Measurements from ENCODE around the gene DIAPH1.

The DIAPH1 gene

DNA sequence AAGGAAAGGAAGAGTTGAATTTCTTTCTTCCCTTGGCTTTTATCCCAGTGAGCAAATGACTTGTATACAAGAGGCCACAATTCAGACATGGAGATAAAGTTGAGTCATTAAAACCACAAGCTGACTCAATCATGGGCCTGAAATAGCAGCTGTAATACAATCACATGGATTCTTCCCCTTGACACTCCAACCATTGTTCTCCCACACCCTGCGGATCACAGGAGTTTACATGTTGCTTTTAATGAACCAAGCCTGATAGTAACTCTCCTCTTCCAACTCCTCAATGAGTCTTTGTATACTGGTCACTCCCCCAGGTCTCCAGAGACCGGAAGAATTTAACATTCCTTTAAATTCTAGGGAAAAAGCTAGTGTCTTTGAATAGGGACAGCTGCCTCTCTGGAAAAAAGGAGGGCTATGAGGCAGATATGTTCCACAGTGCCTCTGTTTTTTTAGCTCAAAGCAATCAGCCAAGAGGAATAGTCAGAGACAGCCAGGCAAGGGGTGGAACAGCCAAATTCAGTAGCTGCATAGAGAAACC is 97.5 kb downstream of the DIAPH1 start:
- TF ChIP-seq CTCF (IDR thresholded peaks at IDR 0.05; ENCODE audit: borderline replicate concordance, control extremely low read depth, extremely low read depth, insufficient read depth, missing control alignments): no peak
- in situ Hi-C loops (cut with MboI; ENCODE audit: low sequenced_read_pairs, unreplicated experiment): no loop called here
- DNase-seq (ENCODE audit: low spot score): no peak

DNA sequence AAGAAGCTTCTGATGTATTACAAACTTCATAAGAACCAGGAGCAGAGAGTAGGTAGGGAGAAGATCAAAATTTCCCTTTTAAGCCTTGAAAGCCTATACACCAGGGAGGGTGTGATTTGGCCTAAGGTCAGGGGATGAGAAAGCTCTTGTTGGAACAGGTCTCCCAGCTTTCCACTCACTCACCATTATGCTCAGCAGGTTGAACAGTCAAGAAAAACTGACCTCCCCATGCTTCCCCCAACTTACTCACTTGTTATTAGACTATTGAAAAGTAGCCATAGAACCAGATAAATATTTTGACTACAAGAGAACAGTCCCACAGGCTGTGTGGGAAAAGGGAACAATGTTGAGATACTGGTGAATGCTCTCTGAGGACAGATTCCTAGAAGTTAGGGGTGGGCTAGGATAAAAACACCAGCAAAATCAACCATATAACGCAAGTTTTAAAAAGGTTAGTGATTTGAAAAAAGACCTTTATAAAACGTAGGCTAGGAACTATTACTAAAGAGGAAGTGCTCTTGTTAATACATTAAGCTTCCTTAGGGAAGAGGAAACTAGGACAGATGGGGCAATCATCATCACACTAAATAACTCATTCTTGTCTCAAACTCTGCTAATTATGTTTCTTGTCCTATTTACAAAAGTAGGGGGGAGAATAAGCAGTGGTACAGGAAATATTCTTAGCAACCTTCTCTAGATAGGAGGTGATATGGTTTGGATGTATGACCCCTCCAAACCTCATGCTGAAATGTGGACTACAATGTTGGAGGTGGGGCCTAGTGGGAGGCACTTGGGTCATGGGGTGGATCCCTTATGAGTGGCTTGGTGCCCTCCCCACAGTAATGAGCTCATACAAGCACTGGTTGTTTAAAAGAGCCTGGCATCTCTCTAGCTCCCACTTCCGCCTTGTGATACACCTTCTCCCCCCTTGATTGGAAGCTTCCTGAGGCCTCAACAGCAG is 98.9 kb downstream of the DIAPH1 start:
- in situ Hi-C loops (cut with MboI; ENCODE audit: low sequenced_read_pairs, unreplicated experiment): no loop called here
- DNase-seq (ENCODE audit: low spot score): no peak
- TF ChIP-seq CTCF (IDR thresholded peaks at IDR 0.05; ENCODE audit: borderline replicate concordance, control extremely low read depth, extremely low read depth, insufficient read depth, missing control alignments): no peak

DNA sequence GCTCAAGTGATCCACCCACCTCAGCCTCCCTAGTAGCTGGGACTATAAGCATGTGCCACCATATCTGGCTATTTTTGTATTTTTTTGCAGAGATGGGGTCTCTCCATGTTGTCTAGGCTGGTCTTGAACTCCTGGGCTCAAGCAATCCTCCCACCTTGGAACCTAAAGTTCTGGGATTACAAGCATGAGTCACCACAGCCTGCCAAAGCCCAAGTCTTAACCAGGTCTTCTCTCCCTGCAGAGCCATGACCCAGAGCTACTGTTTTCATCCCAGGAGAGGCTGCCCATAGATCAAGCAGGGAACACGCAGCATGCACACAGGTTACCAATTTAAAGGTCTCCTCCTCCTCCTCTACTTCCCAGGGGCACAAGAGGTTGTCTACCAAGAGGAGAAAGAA is 100.2 kb downstream of the DIAPH1 start:
- in situ Hi-C loops (cut with MboI; ENCODE audit: low sequenced_read_pairs, unreplicated experiment): no loop called here
- TF ChIP-seq CTCF (IDR thresholded peaks at IDR 0.05; ENCODE audit: borderline replicate concordance, control extremely low read depth, extremely low read depth, insufficient read depth, missing control alignments): no peak
- DNase-seq (ENCODE audit: low spot score): no peak

- DNase-seq (ENCODE audit: low spot score): no peak
- TF ChIP-seq CTCF (IDR thresholded peaks at IDR 0.05; ENCODE audit: borderline replicate concordance, control extremely low read depth, extremely low read depth, insufficient read depth, missing control alignments): no peak
- in situ Hi-C loops (cut with MboI; ENCODE audit: low sequenced_read_pairs, unreplicated experiment): no loop called here
Measured at GRCh38 chr5:141517880-141518617, 100.8 kb downstream of the DIAPH1 start.

GRCh38 chr5:141517312-141517711 is 101.5 kb downstream of the DIAPH1 start:
- in situ Hi-C loops (cut with MboI; ENCODE audit: low sequenced_read_pairs, unreplicated experiment): no loop called here

More at GRCh38 chr5:141517312-141517711, 101.5 kb downstream of the DIAPH1 start:
- no peak for DNase-seq (ENCODE audit: low spot score)
- no peak for TF ChIP-seq CTCF (IDR thresholded peaks at IDR 0.05; ENCODE audit: borderline replicate concordance, control extremely low read depth, extremely low read depth, insufficient read depth, missing control alignments)
